Breast epithelium (tissue), 4 donors: ENCODE measurements around the gene MDFIC. TPM values are rescaled to one million over a fixed set of nuclear protein-coding genes. Genes with fewer than 3 reads are reported as not detected.
"Not testable (repeated sequence)": the region's sequence is repeated elsewhere in the genome, so short reads cannot be mapped to it uniquely, and the experiment has no call there.

ENCODE experiments used
- DNase-seq, 2 donors: peaks; one replicate each; pipeline ENCODE4 v3.0.0-alpha.2; 2019; ENCODE audit warnings: low spot score in 2 of 2
- H3K27ac ChIP-seq, 2 donors: fragments of 200-600 bp; sonication (generic) in 1 of 2; one replicate each; pipeline ENCODE4 v1.5.1; 2016 to 2019; ENCODE audit warnings: mild to moderate bottlenecking in 1 of 2
- H3K27me3 ChIP-seq, 2 donors: fragments of 200-600 bp; sonication (generic) in 1 of 2; one replicate each; pipeline versions ENCODE4 v1.5.1 to v1.6.0; 2017 to 2019; ENCODE audit warnings: control low read depth in 1 of 2, mild to moderate bottlenecking in 1 of 2
- H3K36me3 ChIP-seq: fragments of 200-600 bp; one replicate; pipeline ENCODE4 v1.5.1; 2019
- H3K4me1 ChIP-seq, 2 donors: fragments of 200-600 bp; sonication (generic); one replicate each; pipeline ENCODE4 v1.5.1; 2016 to 2019; ENCODE audit warnings: control low read depth in 1 of 2
- H3K4me3 ChIP-seq, 3 donors: fragments of 200-600 bp; sonication (generic); 1 replicate in 2 of 3; 2 replicates in 1 of 3; pipeline ENCODE4 v1.5.1; 2016 to 2019; ENCODE audit warnings: mild to moderate bottlenecking in 3 of 3, moderate library complexity in 2 of 3
- H3K9me3 ChIP-seq, 2 donors: fragments of 200-600 bp; sonication (generic) in 1 of 2; one replicate each; pipeline ENCODE4 v1.5.1; 2016 to 2019; ENCODE audit warnings: control low read depth in 1 of 2
- POLR2A ChIP-seq: fragments of 450-650 bp; IDR thresholded peaks from one replicate; pipeline ENCODE4 v1.6.1; 2016; ENCODE audit warnings: antibody characterized with exemption, mild to moderate bottlenecking, moderate library complexity
- POLR2AphosphoS5 ChIP-seq, 3 donors: sonication (generic); formaldehyde crosslinking; IDR thresholded peaks; one replicate each; pipeline ENCODE4 v1.6.1; 2017; ENCODE audit warnings: antibody characterized with exemption in 3 of 3
- intact Hi-C: fragments of 100-400 bp; cut with DNase I; formaldehyde crosslinking; loops from one replicate; pipeline ENCODE4 v1.15.1; 2023; ENCODE audit warnings: low total_unique reads
- total RNA-seq, 3 donors: library from RNA; depleted of rRNA; stranded (reverse); fragments of >200 nt; gene quantifications; one replicate each; pipeline ENCODE4 v1.1.0, GENCODE V29; 2016
- TF ChIP-seq, protein P1 (sequence below), 3 donors: fragments of 450-650 bp; IDR thresholded peaks; one replicate each; pipeline ENCODE4 v1.5.1; 2016 to 2017; ENCODE audit warnings: antibody characterized with exemption in 3 of 3, mild to moderate bottlenecking in 3 of 3, moderate library complexity in 3 of 3

Gene MDFIC
- total RNA-seq, 3 donors from 2014 or later, result 29.9 to 146 (median 55.4) TPM

DNA sequence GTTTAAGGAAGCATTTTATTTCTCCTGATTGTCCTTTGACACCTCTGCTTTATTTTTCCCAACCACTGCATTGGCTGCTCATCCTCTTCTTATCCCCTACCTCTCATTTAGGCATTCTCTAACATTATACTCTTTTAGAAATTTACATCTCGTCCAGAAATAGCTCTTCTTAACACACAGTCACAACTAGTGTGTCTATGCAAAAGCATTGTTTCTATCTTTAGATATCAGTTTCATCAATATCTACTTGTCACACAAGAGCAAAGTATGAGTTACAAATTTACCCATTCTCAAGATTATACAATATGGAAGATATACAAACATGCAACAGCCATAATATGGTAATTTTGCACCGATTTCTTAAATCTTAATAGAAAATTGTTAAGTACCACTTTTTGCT, 35.7 kb upstream of the MDFIC start:
- TF ChIP-seq POLR2A (no peak), POLR2AphosphoS5 (IDR thresholded peaks at IDR 0.05) (no peak)
- TF ChIP-seq, protein P1, sequence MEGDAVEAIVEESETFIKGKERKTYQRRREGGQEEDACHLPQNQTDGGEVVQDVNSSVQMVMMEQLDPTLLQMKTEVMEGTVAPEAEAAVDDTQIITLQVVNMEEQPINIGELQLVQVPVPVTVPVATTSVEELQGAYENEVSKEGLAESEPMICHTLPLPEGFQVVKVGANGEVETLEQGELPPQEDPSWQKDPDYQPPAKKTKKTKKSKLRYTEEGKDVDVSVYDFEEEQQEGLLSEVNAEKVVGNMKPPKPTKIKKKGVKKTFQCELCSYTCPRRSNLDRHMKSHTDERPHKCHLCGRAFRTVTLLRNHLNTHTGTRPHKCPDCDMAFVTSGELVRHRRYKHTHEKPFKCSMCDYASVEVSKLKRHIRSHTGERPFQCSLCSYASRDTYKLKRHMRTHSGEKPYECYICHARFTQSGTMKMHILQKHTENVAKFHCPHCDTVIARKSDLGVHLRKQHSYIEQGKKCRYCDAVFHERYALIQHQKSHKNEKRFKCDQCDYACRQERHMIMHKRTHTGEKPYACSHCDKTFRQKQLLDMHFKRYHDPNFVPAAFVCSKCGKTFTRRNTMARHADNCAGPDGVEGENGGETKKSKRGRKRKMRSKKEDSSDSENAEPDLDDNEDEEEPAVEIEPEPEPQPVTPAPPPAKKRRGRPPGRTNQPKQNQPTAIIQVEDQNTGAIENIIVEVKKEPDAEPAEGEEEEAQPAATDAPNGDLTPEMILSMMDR (IDR thresholded peaks at IDR 0.05), result no peak
- no peak for DNase-seq

GRCh38 chr7:114889116-114889515, 32.8 kb upstream of the MDFIC start:
- intact Hi-C loops, H3K36me3 ChIP-seq, H3K9me3 ChIP-seq, DNase-seq, H3K27ac ChIP-seq, H3K27me3 ChIP-seq, H3K4me3 ChIP-seq, H3K4me1 ChIP-seq: not testable (repeated sequence)

More for the DNA sequence above, 35.7 kb upstream of the MDFIC start:
- Histone ChIP-seq H3K4me3 (no peak overlapping the region), H3K27me3 (no peaks in the 10 kb centered on the region), H3K36me3 (no peaks in the 10 kb centered on the region), H3K27ac (no peak overlapping the region), H3K4me1 (no peaks in the 10 kb centered on the region), H3K9me3 (no peaks in the 10 kb centered on the region)
- intact Hi-C loops, result no loop called here

DNA sequence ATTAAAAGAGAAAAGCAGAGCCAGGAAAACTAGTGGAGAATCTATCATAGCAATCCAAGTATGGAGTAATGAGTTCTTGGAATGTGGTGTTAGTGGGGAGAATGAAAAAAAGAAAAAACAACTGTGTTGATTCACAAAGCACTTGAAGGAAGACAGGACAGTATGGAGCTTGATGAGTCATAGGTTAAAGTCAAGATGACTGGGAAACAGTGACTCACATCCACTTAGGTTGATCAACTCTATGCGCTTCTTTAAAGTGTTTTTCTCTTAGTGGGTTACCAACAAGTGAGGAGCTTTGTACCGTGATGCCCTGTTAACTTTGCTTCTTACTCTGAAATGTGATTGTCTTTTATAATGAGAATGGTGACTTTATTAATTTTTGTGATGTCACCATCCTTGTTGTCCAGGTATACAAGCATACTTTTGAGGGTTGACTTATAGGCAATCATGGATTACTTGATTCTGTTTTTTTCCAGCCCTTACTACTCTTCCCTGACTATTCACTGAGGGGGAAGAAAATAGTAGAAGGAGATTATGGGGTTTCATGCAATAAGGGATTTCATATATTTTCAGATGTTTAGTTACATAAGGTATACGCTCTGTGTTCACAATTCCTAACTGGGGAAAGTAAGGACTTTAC, 32.1 kb upstream of the MDFIC start:
- Histone ChIP-seq H3K27ac (no peak overlapping the region), H3K9me3 (no peaks in the 10 kb centered on the region), H3K4me1 (no peaks in the 10 kb centered on the region), H3K27me3 (no peaks in the 10 kb centered on the region), H3K4me3 (no peak overlapping the region), H3K36me3 (no peaks in the 10 kb centered on the region)
- TF ChIP-seq, protein P1 (IDR thresholded peaks at IDR 0.05), result no peak
- TF ChIP-seq POLR2A (no peak), POLR2AphosphoS5 (IDR thresholded peaks at IDR 0.05) (no peak)
- no peak for DNase-seq
- intact Hi-C loops, result no loop called here

DNA sequence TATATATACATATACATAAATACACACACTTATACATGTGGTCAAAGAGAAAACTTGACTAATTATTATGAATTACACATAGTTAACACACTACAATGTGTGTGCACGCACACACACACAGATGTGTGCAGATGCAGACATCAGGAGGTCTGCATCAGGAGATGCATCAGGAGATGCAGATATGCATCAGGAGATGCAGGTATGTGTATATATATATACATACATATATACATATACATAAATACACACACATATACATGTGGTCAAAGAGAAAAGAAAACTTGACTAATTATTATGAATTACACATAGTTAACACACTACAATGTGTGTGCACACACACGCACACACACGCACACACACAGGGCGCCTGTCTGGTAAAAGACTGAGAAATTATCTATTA, 31.3 kb upstream of the MDFIC start:
- intact Hi-C loops, result no loop called here
- Histone ChIP-seq H3K27me3 (no peaks in the 10 kb centered on the region), H3K4me3 (no peak overlapping the region), H3K27ac (no peak overlapping the region), H3K9me3 (no peaks in the 10 kb centered on the region), H3K36me3 (no peaks in the 10 kb centered on the region), H3K4me1 (no peaks in the 10 kb centered on the region)
- no peak for DNase-seq
- TF ChIP-seq, protein P1 (IDR thresholded peaks at IDR 0.05), result no peak
- no peak for TF ChIP-seq POLR2AphosphoS5 (IDR thresholded peaks at IDR 0.05)
- no peak for TF ChIP-seq POLR2A

DNA sequence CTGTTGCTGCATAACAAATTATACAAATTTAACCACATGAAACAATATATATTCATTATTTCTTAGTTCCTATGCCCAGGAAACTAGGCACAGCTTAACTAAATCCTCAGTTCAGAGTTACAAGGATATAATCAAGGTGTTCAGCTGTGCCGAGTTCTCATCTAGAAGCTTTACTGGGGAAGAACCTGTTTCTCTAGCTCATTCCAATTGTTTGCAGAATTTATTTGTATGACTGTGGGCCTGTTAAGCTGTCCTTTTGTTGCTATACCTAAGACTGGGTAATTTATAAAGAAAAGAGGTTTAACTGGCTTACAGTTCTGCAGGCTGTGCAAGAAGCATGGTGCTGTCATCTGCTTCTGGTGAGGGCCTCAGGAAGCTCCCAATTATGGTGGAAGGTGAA, 21.8 kb upstream of the MDFIC start:
- TF ChIP-seq POLR2A (no peak), POLR2AphosphoS5 (IDR thresholded peaks at IDR 0.05) (no peak)
- TF ChIP-seq, protein P1 (IDR thresholded peaks at IDR 0.05), result no peak
- no peaks in the 10 kb centered on the region for H3K36me3 ChIP-seq
- H3K4me3 ChIP-seq, result no peak overlapping the region
- intact Hi-C loops, result no loop called here
- H3K4me1 ChIP-seq, result no peaks in the 10 kb centered on the region
- H3K27ac ChIP-seq, result no peak overlapping the region
- no peaks in the 10 kb centered on the region for H3K9me3 ChIP-seq
- no peaks in the 10 kb centered on the region for H3K27me3 ChIP-seq
- DNase-seq, result no peak

DNA sequence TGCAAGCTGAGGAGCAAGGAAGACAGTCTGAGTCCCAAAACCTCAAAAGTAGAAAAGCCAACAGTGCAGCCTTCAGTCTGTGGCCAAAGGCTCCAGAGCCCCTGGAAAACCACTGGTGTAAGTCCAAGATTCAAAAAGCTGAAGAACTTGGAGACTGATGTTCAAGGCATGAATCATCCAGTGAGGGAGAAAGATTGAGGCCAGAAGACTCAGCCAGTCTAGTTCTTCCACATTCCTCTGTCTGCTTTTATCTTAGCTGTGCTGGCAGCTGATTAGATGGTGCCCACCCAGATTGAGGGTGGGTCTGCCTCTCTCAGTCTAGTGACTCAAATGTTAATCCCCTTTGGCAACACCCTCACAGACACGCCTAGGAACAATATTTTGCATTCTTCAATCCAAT, 20.1 kb upstream of the MDFIC start:
- no peak for DNase-seq
- no peak for TF ChIP-seq POLR2A
- no peak for TF ChIP-seq POLR2AphosphoS5 (IDR thresholded peaks at IDR 0.05)
- TF ChIP-seq, protein P1 (IDR thresholded peaks at IDR 0.05), result no peak
- Histone ChIP-seq H3K27me3 (no peaks in the 10 kb centered on the region), H3K4me1 (no peaks in the 10 kb centered on the region), H3K27ac (no peak overlapping the region), H3K9me3 (no peaks in the 10 kb centered on the region), H3K4me3 (no peak overlapping the region), H3K36me3 (no peaks in the 10 kb centered on the region)
- intact Hi-C loops, result no loop called here
